ENCODE measurements around the gene SMIM38.

GRCh38 chr11:69190796-69191536 lies 35.2 kb downstream of the SMIM38 start:
- TF ChIP-seq POLR2AphosphoS5 (IDR thresholded peaks at IDR 0.05) (no peak), CTCF (IDR thresholded peaks at IDR 0.05 in 8 of 11, conservative IDR thresholded peaks at IDR 0.05 in 3 of 11) (no peak), POLR2A (IDR thresholded peaks at IDR 0.05) (no peak)

Measured in spleen (tissue), 7 donors.